Stimulated activated effector memory CD8-positive, alpha-beta T cell treated with anti-CD3 and anti-CD28 coated beads, Interleukin-12 subunit alpha, Interleukin-12 subunit beta, amount 100 ng/mL, for 72 hours (primary cell): ENCODE measurements around the gene SLCO4A1.
"Not testable (repeated sequence)": the region's sequence is repeated elsewhere in the genome, so short reads cannot be mapped to it uniquely, and the experiment has no call there.

ENCODE experiments used
- ATAC-seq: fragments of 150-1000 bp; cut with Tn5 transposase; 2 replicates; pipeline ENCODE4 v1.10.0; 2021
- DNase-seq, 2 donors: peaks; one replicate each; pipeline ENCODE4 v3.0.0; 2021 to 2022; ENCODE audit warnings: low spot score in 2 of 2
- H3K27ac Mint-ChIP-seq: one replicate; pipeline ENCODE4 v1.8.0; 2022; ENCODE audit warnings: mild to moderate bottlenecking, mixed read lengths
- H3K36me3 Mint-ChIP-seq: one replicate; pipeline ENCODE4 v1.8.0; 2022; ENCODE audit warnings: mild to moderate bottlenecking, mixed read lengths
- H3K4me1 Mint-ChIP-seq: one replicate; pipeline ENCODE4 v1.8.0; 2022; ENCODE audit warnings: mixed read lengths
- H3K4me3 Mint-ChIP-seq: one replicate; pipeline ENCODE4 v1.8.0; 2022; ENCODE audit warnings: mild to moderate bottlenecking, mixed read lengths
- H3K9me3 Mint-ChIP-seq: one replicate; pipeline ENCODE4 v1.8.0; 2022; ENCODE audit warnings: mixed read lengths

Gene SLCO4A1

GRCh38 chr20:62682912-62683517 is 40.7 kb downstream of the SLCO4A1 start:
- DNase-seq: no peak
- Mint-ChIP-seq H3K27ac (no peak overlapping the region), H3K4me3 (no peak overlapping the region), H3K9me3 (no peaks in the 10 kb centered on the region), H3K4me1 (peaks cover 12% of the 10 kb centered on the region), H3K36me3 (no peaks in the 10 kb centered on the region)
- no peak for ATAC-seq

GRCh38 chr20:62683660-62684322 is 41.5 kb downstream of the SLCO4A1 start:
- ATAC-seq, H3K4me1 Mint-ChIP-seq, H3K27ac Mint-ChIP-seq, H3K9me3 Mint-ChIP-seq, DNase-seq, H3K36me3 Mint-ChIP-seq, H3K4me3 Mint-ChIP-seq: not testable (repeated sequence)

GRCh38 chr20:62684981-62685380 is 42.7 kb downstream of the SLCO4A1 start:
- no peak overlapping the region for H3K4me3 Mint-ChIP-seq
- no peaks in the 10 kb centered on the region for H3K36me3 Mint-ChIP-seq
- H3K27ac Mint-ChIP-seq: no peak overlapping the region
- no peak for DNase-seq
- no peaks in the 10 kb centered on the region for H3K9me3 Mint-ChIP-seq
- peaks cover 6% of the 10 kb centered on the region for H3K4me1 Mint-ChIP-seq
- no peak for ATAC-seq

GRCh38 chr20:62685781-62686555 is 43.7 kb downstream of the SLCO4A1 start:
- Mint-ChIP-seq H3K9me3 (no peaks in the 10 kb centered on the region), H3K4me3 (no peak overlapping the region), H3K27ac (no peak overlapping the region), H3K36me3 (no peaks in the 10 kb centered on the region), H3K4me1 (peaks cover 6% of the 10 kb centered on the region)
- no peak for ATAC-seq
- DNase-seq: no peak

- H3K4me3 Mint-ChIP-seq: no peak overlapping the region
- no peak for DNase-seq
- no peak for ATAC-seq
- H3K36me3 Mint-ChIP-seq: no peaks in the 10 kb centered on the region
- no peak overlapping the region for H3K27ac Mint-ChIP-seq
- peaks cover 12% of the 10 kb centered on the region for H3K4me1 Mint-ChIP-seq
- no peaks in the 10 kb centered on the region for H3K9me3 Mint-ChIP-seq
These were observed 44.8 kb downstream of the SLCO4A1 start for GRCh38 chr20:62686869-62687830.

GRCh38 chr20:62688083-62688482 is 45.8 kb downstream of the SLCO4A1 start:
- Mint-ChIP-seq H3K4me1 (peaks cover 12% of the 10 kb centered on the region), H3K4me3 (no peak overlapping the region), H3K9me3 (no peaks in the 10 kb centered on the region), H3K27ac (no peak overlapping the region), H3K36me3 (no peaks in the 10 kb centered on the region)
- no peak for ATAC-seq
- no peak for DNase-seq

DNA sequence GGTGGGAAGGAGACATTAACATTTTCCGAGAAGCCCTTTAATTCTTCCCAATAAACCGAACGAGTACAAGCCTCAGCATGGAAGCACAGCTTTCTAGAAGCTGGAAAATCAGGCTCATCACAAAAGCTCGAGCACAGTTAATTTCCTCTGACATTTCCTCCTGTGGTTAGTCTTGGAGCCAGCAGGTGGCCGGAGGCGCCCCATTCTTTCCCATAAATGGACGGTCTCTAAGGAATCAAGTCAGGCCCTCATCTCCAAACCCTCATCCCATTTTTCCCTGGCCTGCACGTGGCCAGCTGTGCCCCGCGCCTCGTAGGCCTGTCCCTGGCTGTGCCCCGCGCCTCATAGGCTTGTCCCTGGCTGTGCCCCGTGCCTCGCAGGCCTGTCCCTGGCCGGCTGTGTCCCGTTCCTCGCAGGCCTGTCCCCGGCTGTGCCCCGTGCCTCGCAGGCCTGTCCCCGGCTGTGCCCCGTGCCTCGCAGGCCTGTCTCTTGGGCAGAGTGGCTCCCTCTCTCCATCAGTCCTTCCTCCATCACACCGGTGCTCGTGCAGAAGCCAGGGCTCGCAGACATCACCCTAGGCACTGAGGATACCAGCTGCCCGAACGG is 46.7 kb downstream of the SLCO4A1 start:
- Mint-ChIP-seq H3K4me3 (no peak overlapping the region), H3K36me3 (no peaks in the 10 kb centered on the region), H3K4me1 (peaks cover 12% of the 10 kb centered on the region), H3K27ac (no peak overlapping the region), H3K9me3 (no peaks in the 10 kb centered on the region)
- no peak for ATAC-seq
- no peak for DNase-seq

DNA sequence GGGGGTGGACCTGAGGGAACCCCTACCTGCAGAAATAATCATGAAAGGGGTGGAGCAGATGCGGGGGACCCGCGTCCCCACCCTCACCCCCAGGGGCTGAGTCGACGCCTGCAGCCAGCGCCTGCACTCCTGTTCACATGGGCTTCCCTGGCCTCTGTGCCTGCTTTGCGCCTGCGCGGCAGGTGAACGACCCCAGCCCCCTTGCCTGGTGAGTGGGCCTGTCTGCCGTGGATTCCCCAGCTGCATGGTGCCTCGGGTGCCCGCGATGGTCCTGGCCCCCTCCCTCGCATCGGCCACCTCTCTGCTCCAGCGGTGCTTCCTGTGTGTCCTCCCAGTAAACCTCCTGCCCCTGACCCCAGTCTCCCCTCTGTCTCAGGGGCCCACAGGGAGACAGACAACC is 47.6 kb downstream of the SLCO4A1 start:
- DNase-seq (no peak), ATAC-seq (no peak)
- Mint-ChIP-seq H3K4me1 (peaks cover 12% of the 10 kb centered on the region), H3K4me3 (no peak overlapping the region), H3K9me3 (no peaks in the 10 kb centered on the region), H3K27ac (no peak overlapping the region), H3K36me3 (no peaks in the 10 kb centered on the region)

DNA sequence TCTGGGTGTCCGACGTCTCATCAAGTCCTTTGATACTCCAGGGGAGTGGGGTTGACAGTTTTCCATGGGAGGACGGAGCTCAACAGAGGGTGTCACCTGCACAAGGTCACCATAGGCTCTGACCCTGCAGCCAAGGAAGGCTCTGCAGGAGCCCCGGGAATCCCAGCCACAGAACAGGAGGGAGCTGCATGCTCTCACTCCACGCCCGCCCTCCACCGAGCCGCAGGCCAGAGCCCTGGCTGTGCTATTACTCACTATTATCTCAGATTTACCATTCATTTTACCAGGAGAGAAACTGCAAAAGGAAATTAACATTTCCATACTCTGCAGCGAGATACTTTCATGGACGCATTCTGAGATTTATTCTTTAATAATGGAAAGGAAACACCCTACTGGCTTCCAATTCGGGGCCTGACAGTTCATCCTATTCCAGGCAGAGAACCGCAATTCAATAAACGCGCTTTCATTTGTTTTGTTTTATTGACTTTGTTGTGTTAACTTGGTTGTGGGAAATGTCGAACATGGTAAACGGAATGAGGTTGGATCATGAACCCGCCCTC is 48.0 kb downstream of the SLCO4A1 start:
- no peak for DNase-seq
- Mint-ChIP-seq H3K36me3 (no peaks in the 10 kb centered on the region), H3K27ac (no peak overlapping the region), H3K9me3 (no peaks in the 10 kb centered on the region), H3K4me3 (no peak overlapping the region), H3K4me1 (peaks cover 12% of the 10 kb centered on the region)
- ATAC-seq: no peak

GRCh38 chr20:62691487-62691886 is 49.2 kb downstream of the SLCO4A1 start:
- peaks cover 15% of the 10 kb centered on the region for H3K4me1 Mint-ChIP-seq
- no peaks in the 10 kb centered on the region for H3K9me3 Mint-ChIP-seq
- no peak overlapping the region for H3K4me3 Mint-ChIP-seq
- H3K36me3 Mint-ChIP-seq: no peaks in the 10 kb centered on the region
- ATAC-seq: no peak
- no peak overlapping the region for H3K27ac Mint-ChIP-seq
- no peak for DNase-seq

GRCh38 chr20:62692176-62692575 is 49.9 kb downstream of the SLCO4A1 start:
- H3K4me3 Mint-ChIP-seq: no peak overlapping the region
- no peak overlapping the region for H3K27ac Mint-ChIP-seq
- no peak for DNase-seq
- no peak for ATAC-seq
- H3K9me3 Mint-ChIP-seq: no peaks in the 10 kb centered on the region
- H3K36me3 Mint-ChIP-seq: no peaks in the 10 kb centered on the region
- H3K4me1 Mint-ChIP-seq: peaks cover 14% of the 10 kb centered on the region

DNA sequence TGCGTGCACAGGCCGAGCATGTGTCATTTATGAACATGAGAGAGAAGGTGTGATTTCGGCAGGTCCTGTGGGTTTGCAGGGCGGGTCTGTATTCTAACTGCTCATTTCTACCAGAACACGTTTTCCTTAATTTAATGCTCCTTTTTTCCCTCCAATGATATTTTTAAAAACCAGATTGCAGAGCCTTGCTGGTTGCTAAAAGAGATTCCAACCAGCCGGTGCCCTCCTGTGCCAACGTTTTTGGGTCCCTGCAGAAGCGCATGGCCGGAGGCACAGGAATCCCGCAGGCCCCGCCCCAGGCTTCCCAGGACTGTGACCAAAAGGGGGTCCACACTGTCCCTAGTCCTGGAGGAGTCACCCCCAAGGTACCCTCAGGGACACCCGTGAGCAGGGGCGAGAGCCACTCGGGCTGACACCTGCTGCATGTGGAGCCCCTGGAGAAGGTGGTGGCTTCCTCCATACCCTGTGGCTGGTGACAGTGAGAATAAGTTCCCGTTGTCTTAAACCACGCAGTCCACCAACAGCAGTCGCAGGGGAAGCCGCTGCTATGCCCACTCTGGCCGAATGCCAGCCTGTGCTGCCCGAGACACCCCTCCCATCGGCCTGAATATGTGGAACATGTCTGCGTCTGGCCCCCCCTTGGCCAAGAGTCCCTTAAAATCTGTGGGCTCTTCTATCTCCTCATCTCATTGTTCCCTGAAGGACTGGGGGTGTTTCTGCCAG is 50.7 kb downstream of the SLCO4A1 start:
- H3K36me3 Mint-ChIP-seq: no peaks in the 10 kb centered on the region
- H3K4me3 Mint-ChIP-seq: no peak overlapping the region
- peaks cover 14% of the 10 kb centered on the region for H3K4me1 Mint-ChIP-seq
- no peaks in the 10 kb centered on the region for H3K9me3 Mint-ChIP-seq
- no peak overlapping the region for H3K27ac Mint-ChIP-seq
- ATAC-seq: no peak
- DNase-seq: no peak

- Mint-ChIP-seq H3K27ac (no peak overlapping the region), H3K9me3 (no peaks in the 10 kb centered on the region), H3K4me1 (peaks cover 14% of the 10 kb centered on the region), H3K36me3 (no peaks in the 10 kb centered on the region), H3K4me3 (no peak overlapping the region)
- DNase-seq: no peak
- no peak for ATAC-seq
These were observed 51.2 kb downstream of the SLCO4A1 start for GRCh38 chr20:62693524-62693922.

DNA sequence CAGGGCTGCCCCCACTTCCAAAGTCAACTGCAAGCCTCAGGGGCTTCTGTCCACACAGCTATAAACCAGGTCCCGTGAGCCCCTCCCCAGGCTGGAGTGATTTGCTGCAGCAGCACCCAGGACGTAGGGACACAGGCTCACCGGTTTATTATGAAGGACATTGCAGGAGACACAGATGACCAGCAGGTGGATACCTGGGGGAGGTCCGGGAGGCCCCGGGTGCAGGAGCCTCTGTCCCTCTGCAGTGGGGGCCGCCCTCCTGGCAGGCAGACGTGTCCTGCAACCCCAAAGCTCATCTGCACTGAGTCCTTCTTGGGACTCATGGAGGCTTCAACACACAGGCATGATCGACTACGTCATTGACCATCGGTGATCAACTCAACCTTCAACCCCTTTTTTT is 51.8 kb downstream of the SLCO4A1 start:
- Mint-ChIP-seq H3K9me3 (no peaks in the 10 kb centered on the region), H3K4me1 (peaks cover 14% of the 10 kb centered on the region), H3K4me3 (no peak overlapping the region), H3K36me3 (no peaks in the 10 kb centered on the region), H3K27ac (no peak overlapping the region)
- ATAC-seq (no peak), DNase-seq (no peak)
